Measurements from ENCODE around the gene AKAP7.

AKAP7 gene

GRCh38 chr6:131205481-131206244 lies 70.4 kb downstream of the AKAP7 start:
- no peak for FAIRE-seq

GRCh38 chr6:131206463-131207251 lies 71.4 kb downstream of the AKAP7 start:
- FAIRE-seq = no peak

- FAIRE-seq = no peak
These were observed 73.5 kb downstream of the AKAP7 start for GRCh38 chr6:131208787-131209186.

- no peak for FAIRE-seq
These were observed 75.2 kb downstream of the AKAP7 start for GRCh38 chr6:131210469-131210868.

GRCh38 chr6:131212024-131212423 lies 76.8 kb downstream of the AKAP7 start:
- FAIRE-seq = no peak

GRCh38 chr6:131212913-131213312 lies 77.6 kb downstream of the AKAP7 start:
- FAIRE-seq = no peak

GRCh38 chr6:131213501-131213990 lies 78.3 kb downstream of the AKAP7 start:
- no peak for FAIRE-seq

GRCh38 chr6:131215219-131215618 lies 80.0 kb downstream of the AKAP7 start:
- FAIRE-seq = no peak

GRCh38 chr6:131216246-131216645 lies 81.0 kb downstream of the AKAP7 start:
- no peak for FAIRE-seq

GRCh38 chr6:131222773-131223172 lies 87.5 kb downstream of the AKAP7 start:
- FAIRE-seq = no peak

- FAIRE-seq = no peak
These were observed 88.1 kb downstream of the AKAP7 start for GRCh38 chr6:131223416-131223815.

- no peak for FAIRE-seq
These were observed 89.9 kb downstream of the AKAP7 start for GRCh38 chr6:131225127-131225526.

GRCh38 chr6:131225959-131226358 lies 90.7 kb downstream of the AKAP7 start:
- no peak for FAIRE-seq

- FAIRE-seq = no peak
These were observed 91.3 kb downstream of the AKAP7 start for GRCh38 chr6:131226459-131227157.

GRCh38 chr6:131227158-131227543 lies 91.9 kb downstream of the AKAP7 start:
- FAIRE-seq = no peak

GRCh38 chr6:131231103-131231502 lies 95.8 kb downstream of the AKAP7 start:
- FAIRE-seq = no peak

- FAIRE-seq = no peak
These were observed 96.6 kb downstream of the AKAP7 start for GRCh38 chr6:131231891-131232290.

GRCh38 chr6:131244942-131245341 lies 109.7 kb downstream of the AKAP7 start:
- no peak for FAIRE-seq

- no peak for FAIRE-seq
These were observed 114.9 kb downstream of the AKAP7 start for GRCh38 chr6:131250122-131250521.

- no peak for FAIRE-seq
These were observed 115.7 kb downstream of the AKAP7 start for GRCh38 chr6:131250936-131251335.

- FAIRE-seq = no peak
These were observed 116.4 kb downstream of the AKAP7 start for GRCh38 chr6:131251590-131252199.

- FAIRE-seq = no peak
These were observed 120.2 kb downstream of the AKAP7 start for GRCh38 chr6:131255434-131255833.

- FAIRE-seq = no peak
These were observed 120.6 kb downstream of the AKAP7 start for GRCh38 chr6:131255911-131256310.

Measured in endometrium (tissue), 2 donors.